Tibial nerve (tissue), 4 donors: ENCODE data around the gene AIFM1. TPM values are rescaled to one million over a fixed set of nuclear protein-coding genes. Genes with fewer than 3 reads are reported as not detected.

Source experiments
- DNase-seq, 2 donors: peaks; one replicate each; pipeline ENCODE4 v3.0.0-alpha.2; 2019; ENCODE audit warnings: low spot score in 2 of 2
- H3K27ac ChIP-seq, 4 donors: fragments of 200-600 bp; sonication (generic) in 3 of 4; one replicate each; pipeline ENCODE4 v1.5.1; 2017 to 2019; ENCODE audit warnings: mild to moderate bottlenecking in 1 of 4
- H3K27me3 ChIP-seq, 2 donors: fragments of 200-600 bp; sonication (generic) in 1 of 2; one replicate each; pipeline versions ENCODE4 v1.5.1 to v1.6.0; 2017 to 2019
- H3K36me3 ChIP-seq, 3 donors: fragments of 200-600 bp; sonication (generic); one replicate each; pipeline ENCODE4 v1.5.1; 2018 to 2019
- H3K4me1 ChIP-seq, 4 donors: fragments of 200-600 bp; sonication (generic) in 3 of 4; one replicate each; pipeline ENCODE4 v1.5.1; 2017 to 2019
- H3K4me3 ChIP-seq, 4 donors: fragments of 200-600 bp; sonication (generic) in 3 of 4; one replicate each; pipeline ENCODE4 v1.5.1; 2017 to 2019; ENCODE audit warnings: mild to moderate bottlenecking in 1 of 4, moderate library complexity in 1 of 4
- H3K9me3 ChIP-seq, 4 donors: fragments of 200-600 bp; sonication (generic) in 3 of 4; one replicate each; pipeline ENCODE4 v1.5.1; 2017 to 2019
- EP300 ChIP-seq, 2 donors: sonication (generic); formaldehyde crosslinking; IDR thresholded peaks; one replicate each; pipeline ENCODE4 v1.6.1; 2017; ENCODE audit warnings: antibody characterized with exemption in 2 of 2, mild to moderate bottlenecking in 1 of 2
- POLR2A ChIP-seq, 2 donors: fragments of 450-650 bp; IDR thresholded peaks; one replicate each; pipeline ENCODE4 v1.6.1; 2017; ENCODE audit warnings: antibody characterized with exemption in 2 of 2, mild to moderate bottlenecking in 2 of 2, moderate library complexity in 2 of 2
- WGBS, 2 donors: methylation state at CpG; one replicate each; pipeline ENCODE4 v1.1.5; 2018; 5-methylcytosine and 5-hydroxymethylcytosine counted together
- total RNA-seq, 4 donors: library from RNA; depleted of rRNA; stranded (reverse); fragments of >200 nt; gene quantifications; one replicate each; pipeline ENCODE4 v1.1.0, GENCODE V29; 2016
- TF ChIP-seq, protein P1 (sequence below), 5 experiments: fragments of 200-600 bp in 3 of 5; fragments of 450-650 bp in 2 of 5; sonication (generic) in 3 of 5; IDR thresholded peaks; one replicate each; pipeline ENCODE4 v1.5.1; 2016 to 2019; ENCODE audit warnings: antibody characterized with exemption in 5 of 5, mild to moderate bottlenecking in 3 of 5, moderate library complexity in 2 of 5

Gene AIFM1
- total RNA-seq, 4 donors from 2014 or later, result 12.0 to 18.4 (median 16.7) TPM

DNA sequence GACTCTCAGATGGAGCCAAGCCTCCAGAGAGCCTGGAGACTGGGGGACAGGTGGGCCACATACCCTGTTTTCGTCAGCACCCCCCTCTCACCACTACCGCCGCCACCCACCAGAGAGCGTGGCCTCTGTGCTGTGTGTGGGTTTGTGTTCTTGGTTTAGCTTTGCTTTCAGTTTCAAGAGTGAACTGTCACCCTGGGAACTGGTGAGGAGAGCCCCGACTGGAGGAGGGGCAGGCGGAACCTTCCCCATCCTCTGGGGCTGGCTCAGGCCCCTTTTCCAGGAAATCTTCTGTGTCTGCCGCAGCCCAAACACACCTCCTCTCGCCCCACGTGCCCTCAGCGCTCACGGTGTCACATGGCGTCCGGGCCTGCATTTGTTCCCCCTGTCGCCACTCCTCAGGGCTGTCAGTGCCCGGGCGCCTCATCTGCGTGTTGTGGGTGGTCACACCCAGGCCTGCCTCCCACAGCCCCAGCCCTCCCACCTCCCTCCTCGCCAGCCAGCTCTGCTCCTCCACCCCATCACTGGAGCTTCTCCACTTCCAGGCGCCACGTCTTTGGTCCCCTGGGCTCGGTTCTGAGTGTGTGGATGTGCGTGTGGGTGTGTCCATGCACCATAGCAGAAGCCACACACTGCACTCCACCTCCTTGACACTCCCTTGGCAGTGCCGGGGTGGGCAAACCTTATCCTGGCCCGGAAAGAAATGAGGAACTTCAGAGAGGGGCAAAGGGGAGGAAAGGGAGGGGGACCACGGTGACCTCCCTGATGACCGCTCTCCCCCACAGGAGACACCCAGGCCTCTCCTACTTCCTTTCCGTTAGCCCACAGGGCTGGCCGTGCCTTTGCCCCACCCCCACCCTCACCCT, 83.2 kb downstream of the AIFM1 start:
- DNase-seq, result no peak
- WGBS, 2 donors, result 25 to 50% methylated on average over 20 to 27 of the region's 28 CpGs

DNA sequence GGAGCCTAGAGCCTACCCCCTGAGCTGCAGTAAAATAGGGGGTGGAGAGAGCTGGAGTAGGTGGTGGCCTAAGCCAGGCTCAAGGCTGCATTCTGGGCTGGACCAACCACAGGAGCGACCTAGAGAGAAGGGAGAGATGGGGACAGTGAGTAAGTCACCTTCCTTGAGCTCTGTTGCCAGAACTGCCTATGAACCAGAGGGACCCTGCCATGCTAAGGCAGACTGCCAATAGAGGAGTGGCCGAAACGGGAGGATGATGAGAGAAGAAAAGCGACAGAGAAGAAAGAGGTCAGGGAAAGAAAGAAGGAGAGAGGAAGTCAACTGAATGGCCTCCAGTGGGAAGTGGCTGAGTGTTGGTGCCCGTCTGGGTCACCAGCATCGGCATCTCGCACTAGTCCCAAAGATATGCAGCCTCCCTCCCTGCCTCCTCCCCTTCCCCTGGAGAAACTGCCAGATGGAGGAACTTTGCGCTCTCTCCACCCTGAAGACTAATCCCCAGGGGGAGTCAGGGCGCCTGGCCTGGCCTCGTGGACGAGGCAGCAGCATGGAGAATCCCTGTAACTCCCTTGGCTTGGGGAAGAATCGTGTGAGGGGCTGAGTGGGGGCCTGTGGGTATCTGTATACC, 84.1 kb downstream of the AIFM1 start:
- no peaks in the 10 kb centered on the region for H3K27me3 ChIP-seq
- DNase-seq, result no peak
- H3K4me3 ChIP-seq, result no peak overlapping the region
- WGBS, 2 donors, result 30 to 45% methylated on average over 10 to 12 of the region's 12 CpGs
- H3K27ac ChIP-seq, result peak overlapping the region in 3 of 4 donors; percentile 42 to 71 (median 70)
- H3K9me3 ChIP-seq, result no peaks in the 10 kb centered on the region
- peaks cover 0 to 30% (median 10%) of the 10 kb centered on the region in 4 donors for H3K4me1 ChIP-seq
- no peak for TF ChIP-seq EP300 (IDR thresholded peaks at IDR 0.05)
- no peak for TF ChIP-seq POLR2A (IDR thresholded peaks at IDR 0.05)
- TF ChIP-seq, protein P1, sequence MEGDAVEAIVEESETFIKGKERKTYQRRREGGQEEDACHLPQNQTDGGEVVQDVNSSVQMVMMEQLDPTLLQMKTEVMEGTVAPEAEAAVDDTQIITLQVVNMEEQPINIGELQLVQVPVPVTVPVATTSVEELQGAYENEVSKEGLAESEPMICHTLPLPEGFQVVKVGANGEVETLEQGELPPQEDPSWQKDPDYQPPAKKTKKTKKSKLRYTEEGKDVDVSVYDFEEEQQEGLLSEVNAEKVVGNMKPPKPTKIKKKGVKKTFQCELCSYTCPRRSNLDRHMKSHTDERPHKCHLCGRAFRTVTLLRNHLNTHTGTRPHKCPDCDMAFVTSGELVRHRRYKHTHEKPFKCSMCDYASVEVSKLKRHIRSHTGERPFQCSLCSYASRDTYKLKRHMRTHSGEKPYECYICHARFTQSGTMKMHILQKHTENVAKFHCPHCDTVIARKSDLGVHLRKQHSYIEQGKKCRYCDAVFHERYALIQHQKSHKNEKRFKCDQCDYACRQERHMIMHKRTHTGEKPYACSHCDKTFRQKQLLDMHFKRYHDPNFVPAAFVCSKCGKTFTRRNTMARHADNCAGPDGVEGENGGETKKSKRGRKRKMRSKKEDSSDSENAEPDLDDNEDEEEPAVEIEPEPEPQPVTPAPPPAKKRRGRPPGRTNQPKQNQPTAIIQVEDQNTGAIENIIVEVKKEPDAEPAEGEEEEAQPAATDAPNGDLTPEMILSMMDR (IDR thresholded peaks at IDR 0.05), result no peak
- H3K36me3 ChIP-seq, result no peaks in the 10 kb centered on the region

More for the DNA sequence above, 83.2 kb downstream of the AIFM1 start:
- peak overlapping the region in 3 of 4 donors; percentile 42 to 71 (median 70) for H3K27ac ChIP-seq
- no peaks in the 10 kb centered on the region for H3K36me3 ChIP-seq
- TF ChIP-seq, protein P1 (IDR thresholded peaks at IDR 0.05), result peak in 3 of 5 experiments; percentile 8 to 37 (median 34)
- TF ChIP-seq EP300 (IDR thresholded peaks at IDR 0.05), result no peak
- H3K9me3 ChIP-seq, result no peaks in the 10 kb centered on the region
- peak overlapping the region in 2 of 4 donors; percentile 12 to 21 for H3K4me3 ChIP-seq
- H3K27me3 ChIP-seq, result no peaks in the 10 kb centered on the region
- peaks cover 0 to 38% (median 10%) of the 10 kb centered on the region in 4 donors for H3K4me1 ChIP-seq

DNA sequence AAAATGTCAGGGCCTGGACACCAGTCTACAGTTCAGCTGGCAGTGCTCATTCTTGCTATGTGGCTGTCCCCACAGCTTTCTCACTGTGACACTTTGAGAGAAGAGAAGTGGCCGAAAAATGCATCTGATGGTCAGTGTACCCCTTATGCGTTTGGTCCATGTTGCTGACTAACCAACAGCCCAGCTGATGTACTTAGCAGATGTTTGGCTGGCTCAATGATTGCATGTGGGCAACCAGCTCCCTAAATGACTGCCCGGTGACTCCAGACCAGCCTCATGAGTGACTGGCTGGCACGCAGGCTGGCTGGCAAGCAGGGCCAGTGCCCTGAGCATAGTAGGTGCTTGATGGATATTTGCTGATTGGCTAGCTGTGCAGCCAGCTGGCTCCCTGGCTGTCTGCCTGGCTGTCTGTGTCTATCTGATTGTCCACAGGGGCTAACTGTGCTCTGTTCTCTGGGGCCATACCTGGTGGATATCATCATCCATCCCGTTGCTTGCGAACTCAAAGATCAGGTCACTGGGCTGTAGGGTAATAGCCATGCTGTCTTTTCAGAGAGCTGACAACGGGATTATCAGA, 84.8 kb downstream of the AIFM1 start:
- no peak overlapping the region for H3K27ac ChIP-seq
- H3K36me3 ChIP-seq, result no peaks in the 10 kb centered on the region
- H3K27me3 ChIP-seq, result no peaks in the 10 kb centered on the region
- H3K9me3 ChIP-seq, result no peaks in the 10 kb centered on the region
- DNase-seq, result no peak
- H3K4me3 ChIP-seq, result no peak overlapping the region
- TF ChIP-seq, protein P1 (IDR thresholded peaks at IDR 0.05), result no peak
- no peak for TF ChIP-seq EP300 (IDR thresholded peaks at IDR 0.05)
- no peak for TF ChIP-seq POLR2A (IDR thresholded peaks at IDR 0.05)
- peaks cover 0 to 30% (median 10%) of the 10 kb centered on the region in 4 donors for H3K4me1 ChIP-seq
- 91 to 92% methylated on average over 2 to 4 of the region's 7 CpGs for WGBS, 2 donors

DNA sequence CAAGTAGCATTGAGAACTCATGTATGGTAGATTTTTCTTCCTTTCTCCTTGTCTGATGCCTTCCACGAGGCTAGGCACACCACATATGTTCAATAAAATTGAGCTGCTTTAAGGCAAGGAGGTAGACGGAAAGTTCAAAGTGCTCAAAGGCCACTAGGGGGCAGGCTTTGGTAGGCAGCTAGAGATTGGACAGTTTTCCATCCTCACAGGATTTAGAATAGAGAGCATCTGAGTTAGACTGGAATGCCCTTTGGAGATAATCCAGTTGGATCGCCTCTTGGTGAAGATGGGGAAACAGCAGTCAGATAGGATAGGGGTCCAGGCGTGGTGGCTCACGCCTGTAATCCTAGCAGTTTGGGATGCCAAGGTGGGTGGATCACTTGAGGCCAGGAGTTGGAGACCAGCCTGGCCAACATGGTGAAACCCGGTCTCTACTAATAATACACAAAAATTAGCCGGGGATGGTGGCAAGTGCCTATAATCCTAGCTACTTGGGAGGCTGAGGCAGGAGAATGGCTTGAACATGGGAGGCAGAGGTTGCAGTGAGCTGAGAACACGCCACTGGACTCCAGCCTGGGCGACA, 85.7 kb downstream of the AIFM1 start:
- Histone ChIP-seq H3K9me3 (no peaks in the 10 kb centered on the region), H3K27me3 (no peaks in the 10 kb centered on the region), H3K4me1 (peaks cover 0 to 26% (median 8%) of the 10 kb centered on the region in 4 donors), H3K4me3 (no peak overlapping the region), H3K27ac (no peak overlapping the region), H3K36me3 (no peaks in the 10 kb centered on the region)
- TF ChIP-seq, protein P1 (IDR thresholded peaks at IDR 0.05), result peak; percentile 60 to 69 (median 65)
- no peak for TF ChIP-seq POLR2A (IDR thresholded peaks at IDR 0.05)
- peak in 1 of 2 donors; percentile 34 for TF ChIP-seq EP300 (IDR thresholded peaks at IDR 0.05)
- WGBS, 2 donors, result 44 to 51% methylated on average over 9 of the region's 9 CpGs
- peak in 1 of 2 donors; percentile 56 for DNase-seq

Other genes starting within 250 kb of the AIFM1 start
- gene BCORL1, start 183.2 kb downstream of the AIFM1 start, total RNA-seq, result 10 to 100 TPM in 1 of 4 donors, 1 to 10 TPM in 3; 4.7 to 10.0 (median 9.0) TPM
- 10 to 100 TPM in 2 of 4 donors, 1 to 10 TPM in 2; 8.2 to 11.7 (median 10.2) TPM for gene ELF4, start 55.3 kb downstream of the AIFM1 start, total RNA-seq
- gene RAB33A, start 6.1 kb upstream of the AIFM1 start, total RNA-seq, result 1 to 10 TPM in 1 of 4 donors, not detected in 3; 2.1 TPM
- gene ZNF280C, start 103.1 kb upstream of the AIFM1 start, total RNA-seq, result 1 to 10 TPM; 2.4 to 7.0 (median 3.6) TPM
- 10 to 100 TPM in 3 of 4 donors, 1 to 10 TPM in 1; 6.5 to 22.2 (median 20.4) TPM for gene SLC25A14, start 174.1 kb upstream of the AIFM1 start, total RNA-seq
- gene GPR119, start 219.8 kb upstream of the AIFM1 start, total RNA-seq, result not detected
- gene RBMX2, start 236.1 kb upstream of the AIFM1 start, total RNA-seq, result 10 to 100 TPM; 12.0 to 23.1 (median 17.0) TPM